Heart left ventricle (tissue), 13 donors: Measurements from ENCODE around the gene LRRC32.

Source experiments
- POLR2A ChIP-seq, 2 donors: fragments of 450-650 bp; IDR thresholded peaks; one replicate each; pipeline ENCODE4 v1.6.1; 2017; ENCODE audit warnings: antibody characterized with exemption in 2 of 2, mild to moderate bottlenecking in 2 of 2, moderate library complexity in 2 of 2
- TF ChIP-seq, protein P1 (sequence below), 12 donors: fragments of 200-600 bp; sonication (generic) in 4 of 12; IDR thresholded peaks; one replicate each; pipeline versions ENCODE4 v1.5.0 to v1.8.0; 2018 to 2022; ENCODE audit warnings: antibody characterized with exemption in 12 of 12, mild to moderate bottlenecking in 5 of 12
- donor health status: ischemic (EF 13 %, LVEDD 7.1; RV severe dilation, severe dysfunction).
- donor health status: DM: no; HTN: yes; CAD: no.
- donor health status: DM: no; HTN: no; CAD: no.
- donor health status: ischemic (EF 25% LVEDD 6.9; RV normal size, moderate dysfunction).
- donor health status: ischemic (EF 25% LVEDD 5.7; RV mildly dilated, moderate dysfunction).
- donor health status: ischemic (EF 35%, LVEDD 5.7; RV mildly dilated, moderate dysfunction).
- donor health status: nonischemic (EF 11% LVEDD 7.7; RV severe dilation, severe dysfunction).
- donor health status: DM: yes; HTN: yes; CAD: no.
- donor health status: PGD.
- donor health status: ischemic (EF 29% LVEDD 5.4; RV normal size, mild dysfunction).
- donor health status: nonischemic (EF 23%, LVEDD 6.1; RV moderate dilation, normal function).

DNA sequence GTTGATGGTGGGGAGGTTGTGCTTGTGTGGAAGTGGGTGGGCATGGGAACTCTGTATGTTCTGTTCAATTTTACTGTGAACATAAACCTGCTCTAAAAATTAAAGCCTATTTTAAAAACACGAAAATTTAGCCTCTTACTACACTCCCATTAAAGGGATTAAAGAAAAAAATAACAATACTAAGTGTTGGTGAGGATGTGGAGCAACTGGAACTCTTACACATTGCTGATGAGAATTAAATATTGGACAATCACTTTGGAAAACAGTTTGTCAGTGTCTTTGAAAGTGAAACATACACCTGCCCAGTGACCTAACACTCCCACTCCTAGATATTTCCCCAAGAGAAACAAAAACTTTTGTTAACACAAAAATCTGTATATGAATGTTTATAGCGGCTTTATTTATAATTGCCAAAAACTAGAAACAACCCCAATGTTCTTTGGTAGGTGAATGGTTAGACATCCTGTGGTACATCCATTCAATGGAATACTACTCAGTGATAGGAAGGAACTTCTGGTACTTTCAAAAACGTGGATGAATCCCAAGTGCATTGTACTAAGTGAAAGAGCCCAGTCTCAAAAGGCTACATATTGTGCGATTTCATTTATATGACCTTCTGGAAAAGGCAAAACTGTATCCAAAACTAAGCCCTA, 23.5 kb downstream of the LRRC32 start:
- TF ChIP-seq, protein P1, sequence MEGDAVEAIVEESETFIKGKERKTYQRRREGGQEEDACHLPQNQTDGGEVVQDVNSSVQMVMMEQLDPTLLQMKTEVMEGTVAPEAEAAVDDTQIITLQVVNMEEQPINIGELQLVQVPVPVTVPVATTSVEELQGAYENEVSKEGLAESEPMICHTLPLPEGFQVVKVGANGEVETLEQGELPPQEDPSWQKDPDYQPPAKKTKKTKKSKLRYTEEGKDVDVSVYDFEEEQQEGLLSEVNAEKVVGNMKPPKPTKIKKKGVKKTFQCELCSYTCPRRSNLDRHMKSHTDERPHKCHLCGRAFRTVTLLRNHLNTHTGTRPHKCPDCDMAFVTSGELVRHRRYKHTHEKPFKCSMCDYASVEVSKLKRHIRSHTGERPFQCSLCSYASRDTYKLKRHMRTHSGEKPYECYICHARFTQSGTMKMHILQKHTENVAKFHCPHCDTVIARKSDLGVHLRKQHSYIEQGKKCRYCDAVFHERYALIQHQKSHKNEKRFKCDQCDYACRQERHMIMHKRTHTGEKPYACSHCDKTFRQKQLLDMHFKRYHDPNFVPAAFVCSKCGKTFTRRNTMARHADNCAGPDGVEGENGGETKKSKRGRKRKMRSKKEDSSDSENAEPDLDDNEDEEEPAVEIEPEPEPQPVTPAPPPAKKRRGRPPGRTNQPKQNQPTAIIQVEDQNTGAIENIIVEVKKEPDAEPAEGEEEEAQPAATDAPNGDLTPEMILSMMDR (IDR thresholded peaks at IDR 0.05), result no peak
- no peak for TF ChIP-seq POLR2A (IDR thresholded peaks at IDR 0.05)
